ENCODE measurements around the gene HOMER2.
"Not testable (repeated sequence)": the region's sequence is repeated elsewhere in the genome, so short reads cannot be mapped to it uniquely, and the experiment has no call there.

The HOMER2 gene

DNA sequence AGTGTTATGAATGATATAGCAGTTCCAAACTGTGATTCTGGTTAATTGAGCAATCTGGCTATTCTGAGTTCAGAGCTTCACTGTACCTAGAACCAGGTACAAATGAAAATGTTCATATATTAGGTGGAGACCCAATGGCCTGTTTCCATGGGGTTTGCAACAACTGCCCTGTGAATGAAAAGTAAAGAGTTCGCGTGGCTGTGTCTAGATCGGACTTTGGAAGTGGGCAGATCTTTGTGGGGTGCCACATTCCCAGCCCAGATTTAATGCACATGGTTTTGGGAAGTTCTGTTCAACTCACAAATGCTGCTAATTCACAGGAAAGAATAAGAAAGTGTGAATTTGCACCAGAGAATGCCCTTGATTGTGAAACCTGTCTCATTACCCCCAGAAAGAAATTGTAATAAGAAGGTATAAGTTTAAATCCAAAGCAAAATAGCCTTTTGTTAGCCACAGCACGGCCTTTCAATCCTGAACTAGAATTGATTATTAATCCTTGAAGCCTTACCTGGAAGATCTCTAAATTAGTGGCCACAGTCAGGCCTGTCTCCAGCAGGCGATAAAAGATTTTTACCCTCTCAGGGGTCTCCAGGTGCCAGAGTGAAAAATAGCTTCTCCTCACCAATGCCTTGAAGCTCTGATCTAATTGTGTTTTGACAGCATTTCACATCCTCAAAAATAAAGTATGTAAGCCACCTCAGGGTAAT lies 120.5 kb downstream of the HOMER2 start:
- DNase-seq (ENCODE audit: low read depth) = no peak

GRCh38 chr15:82830427-82831173 lies 121.9 kb downstream of the HOMER2 start:
- no peak for DNase-seq (ENCODE audit: low read depth)

GRCh38 chr15:82829234-82829633 lies 123.3 kb downstream of the HOMER2 start:
- no peak for DNase-seq (ENCODE audit: low read depth)

DNA sequence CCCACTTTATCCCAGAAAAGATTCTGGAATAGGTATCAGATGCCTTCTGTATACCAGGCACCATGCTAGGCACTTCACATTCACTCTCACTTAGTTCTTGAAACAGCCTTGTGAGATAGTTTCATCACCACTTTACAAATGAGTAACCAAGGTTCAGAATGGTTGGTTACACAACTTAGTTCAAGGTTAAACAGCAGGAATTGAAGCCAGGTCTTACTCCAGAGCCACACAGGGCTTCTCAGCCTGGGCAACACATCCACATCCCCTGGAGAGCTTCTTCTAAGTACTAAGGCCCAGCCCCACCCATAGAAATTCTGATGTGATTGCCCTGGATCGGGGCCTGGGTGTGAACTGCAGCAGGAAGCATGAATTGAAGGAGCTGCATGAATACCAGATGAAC lies 124.4 kb downstream of the HOMER2 start:
- DNase-seq (ENCODE audit: low read depth) = no peak

GRCh38 chr15:82823049-82823448 lies 129.5 kb downstream of the HOMER2 start:
- DNase-seq (ENCODE audit: low read depth) = no peak

- not testable (repeated sequence) for DNase-seq (ENCODE audit: low read depth)
Observed at GRCh38 chr15:82821851-82822250, 130.7 kb downstream of the HOMER2 start.

DNA sequence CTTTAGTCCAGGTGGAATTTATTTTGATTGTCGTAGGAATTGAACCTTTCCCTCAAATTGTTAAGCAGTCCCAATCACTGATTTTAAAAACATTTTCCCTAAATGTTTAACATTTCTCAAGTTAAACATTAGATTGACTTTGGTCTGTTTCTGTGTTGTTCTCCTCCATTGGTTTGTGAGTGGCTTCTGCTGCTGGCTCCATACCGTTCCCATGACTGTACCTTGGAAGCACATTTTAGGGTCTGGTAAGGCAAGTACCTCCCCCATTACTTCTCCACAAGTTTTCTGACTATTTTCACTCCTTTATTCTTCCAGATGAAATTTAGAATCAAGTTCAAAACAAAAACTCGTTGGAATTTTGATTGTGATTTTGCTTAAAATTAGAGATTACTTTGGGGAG lies 131.1 kb downstream of the HOMER2 start:
- not testable (repeated sequence) for DNase-seq (ENCODE audit: low read depth)

DNA sequence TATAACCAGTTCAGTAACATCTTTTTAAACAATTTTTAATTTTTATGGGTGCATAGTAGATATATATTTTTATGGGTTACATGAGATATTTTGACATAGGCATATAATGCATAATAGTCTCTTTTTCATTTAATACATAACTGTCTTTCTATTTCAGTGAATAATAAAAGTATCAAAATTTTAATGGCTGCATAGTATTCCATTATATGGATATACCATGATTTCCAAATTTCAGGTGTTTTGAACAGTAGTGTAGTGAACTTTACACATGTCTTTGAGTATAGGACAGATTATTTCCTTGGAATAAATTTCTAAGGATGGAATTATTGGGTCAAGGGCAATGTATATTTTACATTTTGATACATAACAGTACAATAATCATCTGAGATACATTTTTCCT lies 132.4 kb downstream of the HOMER2 start:
- DNase-seq (ENCODE audit: low read depth) = no peak

DNA sequence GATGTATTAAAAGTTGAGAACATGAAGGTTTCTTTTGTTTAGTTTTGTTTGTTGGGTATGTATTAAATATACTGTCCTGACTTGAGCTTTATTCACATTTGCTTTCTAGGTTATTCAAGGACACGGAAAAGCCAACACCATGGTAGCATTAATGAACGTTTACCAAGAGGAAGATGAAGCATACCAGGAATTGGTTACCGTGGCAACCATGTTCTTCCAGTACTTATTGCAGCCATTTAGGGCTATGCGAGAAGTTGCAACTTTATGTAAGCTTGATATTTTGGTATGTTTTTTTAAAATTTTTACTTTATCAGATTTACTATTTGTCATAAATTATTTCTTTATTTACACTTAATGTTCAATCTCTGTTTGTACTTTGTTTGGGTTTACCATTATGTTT lies 139.5 kb downstream of the HOMER2 start:
- DNase-seq (ENCODE audit: low read depth) = no peak

- no peak for DNase-seq (ENCODE audit: low read depth)
Observed at GRCh38 chr15:82810890-82811426, 141.6 kb downstream of the HOMER2 start.

- DNase-seq (ENCODE audit: low read depth) = no peak
Observed at GRCh38 chr15:82810061-82810889, 142.2 kb downstream of the HOMER2 start.

GRCh38 chr15:82809308-82810060 lies 143.0 kb downstream of the HOMER2 start, which contains the start of gene WHAMM:
WHAMM (plus strand) TSS chr15:82809628; CDS start chr15:82809727, 99 bp downstream.
- DNase-seq (ENCODE audit: low read depth) = peak; percentile 95

- no peak for DNase-seq (ENCODE audit: low read depth)
Observed at GRCh38 chr15:82808634-82809041, 143.9 kb downstream of the HOMER2 start.

DNA sequence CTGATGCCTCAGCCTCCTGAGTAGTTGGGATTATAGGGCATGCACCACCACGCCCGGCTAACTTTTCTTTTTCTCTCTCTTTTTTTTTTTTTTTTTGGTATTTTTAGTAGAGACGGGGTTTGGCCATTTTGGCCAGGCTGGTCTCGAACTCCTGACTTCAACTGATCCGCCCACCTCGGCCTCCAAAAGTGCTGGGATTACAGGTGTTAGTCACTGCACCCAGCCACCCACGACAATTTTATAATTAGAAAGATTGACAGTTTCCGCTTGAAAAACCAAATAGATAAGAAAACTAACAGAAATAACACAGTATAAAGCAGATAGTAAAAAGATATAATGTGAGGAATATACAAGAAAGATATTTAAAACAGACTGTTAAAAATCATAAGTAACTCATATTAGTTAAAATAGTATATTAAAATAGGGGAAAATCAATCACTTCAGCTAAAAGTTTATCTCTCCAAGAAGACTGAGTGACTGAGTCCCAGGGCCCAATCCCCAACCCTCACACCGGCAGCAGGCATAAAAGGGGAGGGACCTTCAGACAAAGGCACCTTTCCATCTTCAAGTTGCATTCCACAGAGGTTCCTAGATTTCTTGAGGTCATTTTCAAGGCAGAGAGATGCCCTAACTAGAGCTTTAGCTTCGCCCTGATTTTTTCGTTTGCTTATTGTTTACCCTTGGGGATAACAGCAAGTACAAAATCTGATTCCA lies 144.4 kb downstream of the HOMER2 start:
- no peak for DNase-seq (ENCODE audit: low read depth)

- no peak for DNase-seq (ENCODE audit: low read depth)
Observed at GRCh38 chr15:82805994-82806406, 146.5 kb downstream of the HOMER2 start, which contains the start of gene FSD2. FSD2 (minus strand) TSS chr15:82806069; CDS start chr15:82787390, 18,679 bp downstream.

- no peak for DNase-seq (ENCODE audit: low read depth)
Observed at GRCh38 chr15:82804575-82804949, 148.0 kb downstream of the HOMER2 start.

GRCh38 chr15:82803793-82804574 lies 148.5 kb downstream of the HOMER2 start:
- DNase-seq (ENCODE audit: low read depth) = no peak

GRCh38 chr15:82802497-82802896 lies 150.0 kb downstream of the HOMER2 start:
- DNase-seq (ENCODE audit: low read depth) = no peak

GRCh38 chr15:82799183-82799841 lies 153.2 kb downstream of the HOMER2 start:
- no peak for DNase-seq (ENCODE audit: low read depth)
